Heart left ventricle (tissue), 16 donors: Measurements from ENCODE around the gene PRPF8. TPM values are rescaled to one million over a fixed set of nuclear protein-coding genes. Genes with fewer than 3 reads are reported as not detected.
A peak's percentile ranks its signal among the peaks of the same experiment; 100 is the strongest.

ENCODE experiments used
- ATAC-seq, 4 donors: fragments of 200-7000 bp; cut with Tn5 transposase; one replicate each; pipeline ENCODE4 v1.9.1; 2020 to 2022; ENCODE audit warnings: moderate library complexity in 4 of 4, mild to moderate bottlenecking in 3 of 4, moderate number of reproducible peaks in 1 of 4
- DNase-seq, 5 donors: peaks; one replicate each; pipeline ENCODE4 v3.0.0-alpha.2; 2020
- H3K27ac ChIP-seq, 12 donors: fragments of 200-600 bp; sonication (generic) in 4 of 12; one replicate each; pipeline versions ENCODE4 v1.5.0 to v1.8.0; 2016 to 2022; ENCODE audit warnings: mild to moderate bottlenecking in 2 of 12
- H3K27me3 ChIP-seq, 9 donors: fragments of 200-600 bp; sonication (generic) in 2 of 9; one replicate each; pipeline versions ENCODE4 v1.5.1 to v1.8.0; 2016 to 2022; ENCODE audit warnings: mild to moderate bottlenecking in 3 of 9
- H3K36me3 ChIP-seq, 9 donors: fragments of 200-600 bp; sonication (generic) in 2 of 9; one replicate each; pipeline versions ENCODE4 v1.5.0 to v1.8.0; 2018 to 2022; ENCODE audit warnings: mild to moderate bottlenecking in 2 of 9
- H3K4me1 ChIP-seq, 12 donors: fragments of 200-600 bp; sonication (generic) in 4 of 12; one replicate each; pipeline versions ENCODE4 v1.5.0 to v1.8.0; 2016 to 2022; ENCODE audit warnings: mild to moderate bottlenecking in 3 of 12
- H3K4me3 ChIP-seq, 12 donors: fragments of 200-600 bp; sonication (generic) in 4 of 12; one replicate each; pipeline versions ENCODE4 v1.5.0 to v1.8.0; 2017 to 2022; ENCODE audit warnings: mild to moderate bottlenecking in 9 of 12, moderate library complexity in 4 of 12
- H3K9me3 ChIP-seq, 12 donors: fragments of 200-600 bp; sonication (generic) in 4 of 12; one replicate each; pipeline versions ENCODE4 v1.5.0 to v1.8.0; 2016 to 2022; ENCODE audit warnings: mild to moderate bottlenecking in 1 of 12
- POLR2A ChIP-seq, 2 donors: fragments of 450-650 bp; IDR thresholded peaks; one replicate each; pipeline ENCODE4 v1.6.1; 2017; ENCODE audit warnings: antibody characterized with exemption in 2 of 2, mild to moderate bottlenecking in 2 of 2, moderate library complexity in 2 of 2
- WGBS, 4 donors: extraction: QIAGEN DNeasy Blood & Tissue Kit in 2 of 4; methylation state at CpG; one replicate each; pipeline versions ENCODE4 v1.1.5 to v1.1.7; 2013 to 2018; 5-methylcytosine and 5-hydroxymethylcytosine counted together
- intact Hi-C, 10 donors: fragments of 100-400 bp; cut with DNase I; formaldehyde crosslinking; loops; one replicate each; pipeline versions ENCODE4 v1.11.1 to v1.14.2; 2022
- polyA plus RNA-seq, 2 donors: library from polyadenylated mRNA; stranded (reverse); fragments of 200-250 nt; gene quantifications; one replicate each; pipeline ENCODE4 v1.2.3, GENCODE V29; 2013
- total RNA-seq, 9 donors: library from RNA; depleted of rRNA in 2 of 9; stranded (reverse); fragments of >200 nt in 2 of 9; fragmentation: NEBNext Ultra II Directional in 3 of 9; extraction: Animal tissue kit (Norgen Biotek cat#: 25700) in 3 of 9; gene quantifications; one replicate each; pipeline versions ENCODE4 v1.1.0 to v1.2.4, GENCODE V29; 2016 to 2023
- TF ChIP-seq, protein P1 (sequence below), 12 donors: fragments of 200-600 bp; sonication (generic) in 4 of 12; IDR thresholded peaks; one replicate each; pipeline versions ENCODE4 v1.5.0 to v1.8.0; 2018 to 2022; ENCODE audit warnings: antibody characterized with exemption in 12 of 12, mild to moderate bottlenecking in 5 of 12
- donor health status: ischemic (EF 13 %, LVEDD 7.1; RV severe dilation, severe dysfunction).
- donor health status: healthy with polysubstance abuse.
- donor health status: DM: no; HTN: yes; CAD: no.
- donor health status: DM: no; HTN: no; CAD: no.
- donor health status: ischemic (EF 25% LVEDD 6.9; RV normal size, moderate dysfunction).
- donor health status: ischemic (EF 25% LVEDD 5.7; RV mildly dilated, moderate dysfunction).
- donor health status: healthy.
- donor health status: DM: yes; HTN: yes; CAD: no.
- donor health status: ischemic (EF 35%, LVEDD 5.7; RV mildly dilated, moderate dysfunction).
- donor health status: nonischemic (EF 11% LVEDD 7.7; RV severe dilation, severe dysfunction).
- donor health status: DM: yes; HTN: yes; CAD: no.
- donor health status: PGD.
- donor health status: ischemic (EF 29% LVEDD 5.4; RV normal size, mild dysfunction).
- donor health status: nonischemic (EF 23%, LVEDD 6.1; RV moderate dilation, normal function).

PRPF8 gene
- total and polyA plus RNA-seq, 11 donors = 70.1 to 195 (median 145) TPM

- H3K27ac ChIP-seq = no peak overlapping the region
- H3K4me3 ChIP-seq = no peak overlapping the region
- H3K27me3 ChIP-seq = no peaks in the 10 kb centered on the region
- ATAC-seq (no peak), DNase-seq (peak in 1 of 5 donors; percentile 29)
- peaks cover 0 to 49% (median 14%) of the 10 kb centered on the region in 12 donors for H3K4me1 ChIP-seq
- H3K9me3 ChIP-seq = no peaks in the 10 kb centered on the region
- intact Hi-C loops = loop anchor here in 4 of 10 donors (5.0 to 10.0 kb wide), 5 partner anchors 33 to 358 kb away; partner anchors contain the start of genes BHLHA9 (in 1 of the 4) and TRARG1 (in 1 of the 4)
- H3K36me3 ChIP-seq = peaks cover 0 to 19% (median 0%) of the 10 kb centered on the region in 9 donors
- no peak for TF ChIP-seq POLR2A (IDR thresholded peaks at IDR 0.05)
- TF ChIP-seq, protein P1, sequence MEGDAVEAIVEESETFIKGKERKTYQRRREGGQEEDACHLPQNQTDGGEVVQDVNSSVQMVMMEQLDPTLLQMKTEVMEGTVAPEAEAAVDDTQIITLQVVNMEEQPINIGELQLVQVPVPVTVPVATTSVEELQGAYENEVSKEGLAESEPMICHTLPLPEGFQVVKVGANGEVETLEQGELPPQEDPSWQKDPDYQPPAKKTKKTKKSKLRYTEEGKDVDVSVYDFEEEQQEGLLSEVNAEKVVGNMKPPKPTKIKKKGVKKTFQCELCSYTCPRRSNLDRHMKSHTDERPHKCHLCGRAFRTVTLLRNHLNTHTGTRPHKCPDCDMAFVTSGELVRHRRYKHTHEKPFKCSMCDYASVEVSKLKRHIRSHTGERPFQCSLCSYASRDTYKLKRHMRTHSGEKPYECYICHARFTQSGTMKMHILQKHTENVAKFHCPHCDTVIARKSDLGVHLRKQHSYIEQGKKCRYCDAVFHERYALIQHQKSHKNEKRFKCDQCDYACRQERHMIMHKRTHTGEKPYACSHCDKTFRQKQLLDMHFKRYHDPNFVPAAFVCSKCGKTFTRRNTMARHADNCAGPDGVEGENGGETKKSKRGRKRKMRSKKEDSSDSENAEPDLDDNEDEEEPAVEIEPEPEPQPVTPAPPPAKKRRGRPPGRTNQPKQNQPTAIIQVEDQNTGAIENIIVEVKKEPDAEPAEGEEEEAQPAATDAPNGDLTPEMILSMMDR (IDR thresholded peaks at IDR 0.05) = no peak
- 89 to 97% (median 92%) methylated on average over 6 of the region's 6 CpGs for WGBS, 4 donors
Measured at GRCh38 chr17:1625581-1625980, 59.1 kb downstream of the PRPF8 start.

DNA sequence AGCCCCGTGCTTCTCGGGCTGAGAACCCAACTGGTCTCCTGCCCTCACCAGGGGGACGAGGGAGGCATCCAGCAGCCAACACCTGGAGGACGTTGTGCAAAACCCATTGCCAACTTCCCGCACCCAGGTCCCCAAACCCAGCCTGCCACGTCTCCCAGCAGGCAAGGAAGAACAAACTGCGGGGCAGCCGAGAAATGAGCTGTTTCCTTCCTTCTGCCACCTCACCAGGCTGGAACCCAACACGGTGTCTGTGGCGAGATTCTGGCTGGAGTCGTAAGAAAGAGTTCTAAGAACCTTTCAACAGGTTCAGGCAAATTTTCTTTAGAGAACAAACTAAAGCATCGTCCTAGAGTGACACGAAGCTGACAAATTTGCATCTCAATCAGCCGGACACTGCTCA is 59.6 kb downstream of the PRPF8 start:
- intact Hi-C loops = loop anchor here in 4 of 10 donors (5.0 to 10.0 kb wide), 5 partner anchors 33 to 358 kb away; partner anchors contain the start of genes BHLHA9 (in 1 of the 4) and TRARG1 (in 1 of the 4)
- Histone ChIP-seq H3K27me3 (no peaks in the 10 kb centered on the region), H3K4me3 (no peak overlapping the region), H3K36me3 (peaks cover 0 to 19% (median 0%) of the 10 kb centered on the region in 9 donors), H3K27ac (no peak overlapping the region), H3K9me3 (no peaks in the 10 kb centered on the region), H3K4me1 (peaks cover 0 to 45% (median 13%) of the 10 kb centered on the region in 12 donors)
- DNase-seq (peak in 1 of 5 donors; percentile 21), ATAC-seq (no peak)
- 88 to 94% (median 91%) methylated on average over 11 to 14 of the region's 14 CpGs for WGBS, 4 donors
- TF ChIP-seq, protein P1 (IDR thresholded peaks at IDR 0.05) = no peak
- TF ChIP-seq POLR2A (IDR thresholded peaks at IDR 0.05) = no peak

GRCh38 chr17:1624650-1625049 is 60.0 kb downstream of the PRPF8 start:
- TF ChIP-seq, protein P1 (IDR thresholded peaks at IDR 0.05) = no peak
- TF ChIP-seq POLR2A (IDR thresholded peaks at IDR 0.05) = no peak
- H3K9me3 ChIP-seq = no peaks in the 10 kb centered on the region
- no peaks in the 10 kb centered on the region for H3K27me3 ChIP-seq
- H3K4me3 ChIP-seq = no peak overlapping the region
- H3K27ac ChIP-seq = no peak overlapping the region
- intact Hi-C loops = loop anchor here in 4 of 10 donors (5.0 to 10.0 kb wide), 5 partner anchors 32 to 357 kb away; partner anchors contain the start of genes BHLHA9 (in 1 of the 4) and TRARG1 (in 1 of the 4)
- DNase-seq (peak in 1 of 5 donors; percentile 24), ATAC-seq (no peak)
- WGBS, 4 donors = 88 to 92% (median 88%) methylated on average over 12 of the region's 12 CpGs
- peaks cover 0 to 19% (median 0%) of the 10 kb centered on the region in 9 donors for H3K36me3 ChIP-seq
- peaks cover 0 to 40% (median 10%) of the 10 kb centered on the region in 12 donors for H3K4me1 ChIP-seq

DNA sequence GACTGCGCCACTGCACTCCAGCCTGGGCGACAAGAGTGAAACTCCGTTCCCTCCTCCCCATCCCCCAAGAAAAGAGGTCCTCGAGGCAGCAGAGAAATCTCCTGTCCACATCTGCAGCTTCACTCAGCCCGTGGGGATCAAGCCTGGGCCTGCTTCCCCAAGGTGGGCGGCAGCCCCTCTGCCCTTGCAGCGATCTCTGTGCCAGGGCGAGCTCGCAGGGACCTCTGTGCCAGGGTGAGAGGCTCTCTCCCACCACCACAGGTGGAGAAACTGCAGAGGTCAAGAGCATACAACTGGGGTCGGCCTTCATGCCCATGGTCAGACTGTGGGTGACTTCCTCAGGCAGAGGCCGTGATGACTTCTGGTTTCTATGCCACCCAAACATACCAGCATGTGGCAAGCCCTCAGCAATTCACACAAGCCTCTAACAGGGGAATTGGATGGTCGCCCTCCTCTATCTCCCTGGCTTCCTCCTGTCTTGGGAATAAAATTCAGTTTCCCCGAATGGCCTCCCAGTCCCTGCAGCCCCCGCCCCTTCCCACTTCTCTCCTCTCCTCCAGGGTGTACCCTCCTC is 61.5 kb downstream of the PRPF8 start:
- Histone ChIP-seq H3K27ac (no peak overlapping the region), H3K4me3 (no peak overlapping the region), H3K9me3 (no peaks in the 10 kb centered on the region), H3K4me1 (peaks cover 0 to 46% (median 7%) of the 10 kb centered on the region in 12 donors), H3K27me3 (no peaks in the 10 kb centered on the region), H3K36me3 (peaks cover 0 to 19% (median 0%) of the 10 kb centered on the region in 9 donors)
- WGBS, 4 donors = 92 to 95% (median 94%) methylated on average over 10 to 14 of the region's 14 CpGs
- DNase-seq (no peak), ATAC-seq (no peak)
- intact Hi-C loops = loop anchor here in 2 of 10 donors (10.0 kb wide), 2 partner anchors 258 to 348 kb away; partner anchors contain the start of genes BHLHA9 (in 1 of the 2) and TRARG1 (in 1 of the 2)
- TF ChIP-seq, protein P1 (IDR thresholded peaks at IDR 0.05) = no peak
- no peak for TF ChIP-seq POLR2A (IDR thresholded peaks at IDR 0.05)
